Osteoblast (primary cell): Measurements from ENCODE around the gene MROH2A. TPM values are rescaled to one million over a fixed set of nuclear protein-coding genes. Genes with fewer than 3 reads are reported as not detected.

ENCODE experiments used
- DNase-seq: peaks from one replicate; pipeline ENCODE4 v3.0.0; 2011; ENCODE audit warnings: low spot score, mixed read lengths; ENCODE audit not compliant: insufficient read length; ENCODE audit errors: missing footprints
- H2AFZ ChIP-seq: 2 replicates; pipeline ENCODE4 v1.6.0; 2011; ENCODE audit warnings: mild to moderate bottlenecking, low read length
- H3K27ac ChIP-seq: 2 replicates; pipeline ENCODE4 v1.5.1; 2011; ENCODE audit warnings: mild to moderate bottlenecking, low read depth, low read length, moderate library complexity
- H3K27me3 ChIP-seq: 2 replicates; pipeline ENCODE4 v1.6.0; 2012; ENCODE audit warnings: mild to moderate bottlenecking, control low read depth, inconsistent platforms, low read length, moderate library complexity; ENCODE audit not compliant: insufficient read depth
- H3K36me3 ChIP-seq: 2 replicates; pipeline ENCODE4 v1.5.1; 2011; ENCODE audit warnings: mild to moderate bottlenecking, low read length, control low read depth, moderate library complexity; ENCODE audit not compliant: insufficient read depth
- H3K4me1 ChIP-seq: 2 replicates; pipeline ENCODE4 v1.5.1; 2011; ENCODE audit warnings: mild to moderate bottlenecking, low read length, control low read depth, moderate library complexity; ENCODE audit not compliant: insufficient read depth
- H3K4me2 ChIP-seq: 2 replicates; pipeline ENCODE4 v1.6.0; 2011; ENCODE audit warnings: mild to moderate bottlenecking, low read length; ENCODE audit not compliant: insufficient read depth
- H3K4me3 ChIP-seq: fragments of 200-600 bp; sonication (generic); 3 replicates; pipeline ENCODE4 v1.5.1; 2012; ENCODE audit warnings: mild to moderate bottlenecking, low read length, inconsistent platforms; ENCODE audit not compliant: insufficient read depth
- H3K79me2 ChIP-seq: 2 replicates; pipeline ENCODE4 v1.6.0; 2012; ENCODE audit warnings: mild to moderate bottlenecking, low read length, control low read depth, inconsistent platforms; ENCODE audit not compliant: insufficient read depth
- H3K9me3 ChIP-seq: 2 replicates; pipeline ENCODE4 v1.5.1; 2011; ENCODE audit warnings: low read depth, low read length, control low read depth
- H4K20me1 ChIP-seq: 2 replicates; pipeline ENCODE4 v1.6.0; 2012; ENCODE audit warnings: mild to moderate bottlenecking, low read length, control low read depth; ENCODE audit not compliant: insufficient read depth
- CTCF ChIP-seq: IDR thresholded peaks from 2 replicates; pipeline ENCODE4 v1.5.1; 2011; ENCODE audit warnings: mild to moderate bottlenecking, low read depth, low read length, moderate library complexity; ENCODE audit errors: extremely low read depth
- total RNA-seq: library from RNA; depleted of rRNA; stranded (reverse); fragments of >200 nt; gene quantifications from 2 replicates; pipeline ENCODE4 v1.2.3, GENCODE V29; 2012

MROH2A gene
- total RNA-seq, 1 donor = not detected

- H3K4me2 ChIP-seq = no peak overlapping the region
- H3K36me3 ChIP-seq = no peaks in the 10 kb centered on the region
- H3K27ac ChIP-seq = no peak overlapping the region
- H2AFZ ChIP-seq = no peak overlapping the region
- no peaks in the 10 kb centered on the region for H4K20me1 ChIP-seq
- no peak for DNase-seq
- no peaks in the 10 kb centered on the region for H3K4me1 ChIP-seq
- H3K9me3 ChIP-seq = no peaks in the 10 kb centered on the region
- H3K27me3 ChIP-seq = peaks cover 3% of the 10 kb centered on the region
- TF ChIP-seq CTCF = no peak
- H3K4me3 ChIP-seq = no peak overlapping the region
- H3K79me2 ChIP-seq = no peaks in the 10 kb centered on the region
Measured at GRCh38 chr2:233821709-233822100, 43.6 kb downstream of the MROH2A start.

DNA sequence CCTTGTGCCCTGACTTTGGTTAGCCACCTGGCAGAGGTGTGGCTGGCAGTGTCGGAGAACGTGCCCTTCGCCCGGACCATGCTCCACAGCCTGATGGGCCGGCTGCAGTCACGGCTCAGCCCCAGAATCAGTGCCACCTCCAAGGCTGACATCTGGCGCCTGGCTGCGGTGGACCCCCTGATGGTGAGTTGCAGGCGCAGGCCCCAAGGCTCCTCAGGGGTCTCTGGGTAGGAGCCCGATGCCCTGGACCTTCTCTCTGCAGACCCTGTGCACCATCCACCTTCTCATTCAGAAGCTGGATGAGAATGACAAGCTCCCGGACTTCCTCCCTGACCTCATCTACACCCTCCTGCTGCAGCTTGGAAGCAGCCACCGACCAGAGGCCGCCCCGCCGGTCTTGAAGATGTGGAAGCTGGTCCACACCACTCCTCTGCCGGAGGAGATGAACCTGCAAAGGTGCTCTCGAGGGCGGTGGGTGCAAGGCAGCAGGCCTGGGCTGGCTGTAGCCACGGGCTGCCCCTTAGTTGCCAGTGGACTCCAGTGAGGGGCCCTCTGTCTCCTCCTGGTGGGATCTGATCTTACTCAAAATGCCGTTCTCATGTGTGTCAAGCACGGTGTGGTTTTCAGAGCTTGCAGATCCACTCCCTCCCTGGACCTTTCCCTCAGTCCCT lies 44.1 kb downstream of the MROH2A start:
- Histone ChIP-seq H2AFZ (no peak overlapping the region), H3K36me3 (no peaks in the 10 kb centered on the region), H3K9me3 (no peaks in the 10 kb centered on the region), H3K4me2 (no peak overlapping the region), H3K4me1 (no peaks in the 10 kb centered on the region), H4K20me1 (no peaks in the 10 kb centered on the region), H3K4me3 (no peak overlapping the region), H3K27me3 (peaks cover 3% of the 10 kb centered on the region), H3K79me2 (no peaks in the 10 kb centered on the region), H3K27ac (no peak overlapping the region)
- DNase-seq = peak; percentile 19
- no peak for TF ChIP-seq CTCF

DNA sequence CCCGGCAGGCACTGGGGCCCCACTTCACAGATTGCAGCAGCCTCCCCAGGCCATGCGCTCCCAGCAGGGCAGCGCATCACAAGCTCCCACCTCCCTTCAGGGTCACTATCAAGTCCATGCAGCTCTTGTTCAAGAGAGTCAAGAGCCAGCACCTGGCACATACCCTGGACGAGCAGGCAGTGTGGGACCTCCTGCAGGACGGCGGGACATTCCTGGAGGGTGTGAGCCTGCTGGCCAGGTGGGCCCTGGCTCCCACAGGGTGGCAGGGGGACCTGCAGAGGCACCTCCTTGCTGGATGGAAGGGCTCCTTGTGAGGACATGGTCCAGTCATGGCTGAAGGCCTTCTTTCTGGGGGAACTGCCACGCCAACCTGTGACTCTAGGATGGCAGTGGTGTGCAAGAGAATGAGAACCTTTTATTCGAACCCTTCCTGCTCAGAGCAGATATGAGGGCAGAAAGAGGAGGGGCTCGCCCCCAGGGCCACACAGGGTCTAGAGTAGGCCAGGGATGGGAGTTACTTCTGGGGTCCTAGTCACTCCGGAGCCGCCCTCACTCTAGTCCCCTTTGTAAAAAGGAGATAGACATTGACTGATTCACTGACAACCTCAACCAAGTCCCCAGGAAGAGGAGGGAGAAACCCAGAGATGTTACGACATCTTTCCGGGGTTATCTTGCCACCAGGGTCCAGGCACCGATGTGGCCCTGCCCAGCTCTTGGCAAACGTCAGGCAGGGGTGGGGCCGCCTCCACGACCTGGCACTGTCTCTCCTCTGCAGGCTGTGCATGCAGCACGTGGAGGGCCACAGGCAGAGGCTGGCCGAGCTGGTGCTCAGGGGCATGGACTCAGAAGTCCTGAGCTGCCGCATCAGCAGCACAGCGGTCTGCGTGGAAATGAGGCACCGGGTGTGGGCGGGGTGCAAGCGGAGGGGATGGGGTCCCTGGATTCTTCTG lies 44.9 kb downstream of the MROH2A start:
- H3K9me3 ChIP-seq = no peaks in the 10 kb centered on the region
- TF ChIP-seq CTCF = no peak
- H3K4me1 ChIP-seq = no peaks in the 10 kb centered on the region
- no peaks in the 10 kb centered on the region for H3K36me3 ChIP-seq
- no peaks in the 10 kb centered on the region for H3K79me2 ChIP-seq
- no peak overlapping the region for H3K27ac ChIP-seq
- no peak overlapping the region for H2AFZ ChIP-seq
- peak; percentile 66 for DNase-seq
- H3K27me3 ChIP-seq = peaks cover 3% of the 10 kb centered on the region
- H3K4me3 ChIP-seq = no peak overlapping the region
- H4K20me1 ChIP-seq = no peaks in the 10 kb centered on the region
- H3K4me2 ChIP-seq = no peak overlapping the region

GRCh38 chr2:233823731-233824121 lies 45.6 kb downstream of the MROH2A start:
- no peak for TF ChIP-seq CTCF
- H3K27me3 ChIP-seq = peaks cover 3% of the 10 kb centered on the region

More at GRCh38 chr2:233823731-233824121, 45.6 kb downstream of the MROH2A start:
- Histone ChIP-seq H3K36me3 (no peaks in the 10 kb centered on the region), H4K20me1 (no peaks in the 10 kb centered on the region), H3K27ac (no peak overlapping the region), H3K4me1 (no peaks in the 10 kb centered on the region), H3K4me3 (no peak overlapping the region), H3K4me2 (no peak overlapping the region), H2AFZ (no peak overlapping the region), H3K9me3 (no peaks in the 10 kb centered on the region), H3K79me2 (no peaks in the 10 kb centered on the region)
- DNase-seq = no peak
